ENCODE results near the gene AQP7.
A peak's percentile ranks its signal among the peaks of the same experiment; 100 is the strongest.

AQP7 gene

DNA sequence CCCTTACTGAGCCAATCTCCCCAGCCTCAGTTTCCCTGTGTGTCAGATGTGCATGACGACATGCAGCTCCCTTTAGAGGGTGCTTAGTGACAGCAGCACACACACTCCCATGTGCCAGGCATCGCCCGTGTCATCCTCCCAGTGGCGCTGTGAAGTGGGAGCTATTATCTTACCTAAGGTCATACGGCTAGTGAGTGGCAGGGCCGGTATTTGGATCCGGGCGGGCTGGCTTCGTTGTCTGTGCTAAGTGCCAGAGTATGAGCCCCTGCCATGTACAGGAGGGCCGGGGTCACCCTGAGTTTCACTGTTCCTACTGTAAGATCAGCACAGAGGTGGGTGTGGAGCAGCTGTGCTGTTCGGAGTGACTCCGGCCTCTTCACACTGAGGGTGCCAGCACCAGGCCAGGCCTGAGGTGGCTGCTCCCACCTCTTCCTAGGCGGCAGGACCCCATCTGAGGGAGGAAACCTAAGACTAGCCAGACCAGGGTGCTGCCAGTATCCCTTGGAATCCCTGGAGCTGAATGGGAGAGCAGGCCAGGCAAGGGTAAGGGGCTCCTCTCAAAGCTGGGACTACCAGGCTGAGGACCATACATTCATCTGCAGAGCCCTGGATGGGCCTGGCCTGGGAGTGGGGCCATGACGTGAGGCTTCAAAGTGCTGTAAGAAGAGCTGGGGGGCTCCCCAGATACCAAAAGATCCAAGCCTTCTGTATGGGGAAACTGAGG, 22.5 kb downstream of the AQP7 start:
- Histone ChIP-seq H3K36me3 (no peaks in the 10 kb centered on the region), H3K4me2 (no peak overlapping the region), H3K9ac (no peak overlapping the region), H3K4me1 (peaks cover 0 to 13% (median 11%) of the 10 kb centered on the region in 10 experiments; a peak in 13 of 20 replicates), H3K27me3 (no peaks in the 10 kb centered on the region), H3K4me3 (no peak overlapping the region), H4K20me1 (no peaks in the 10 kb centered on the region; a peak in 1 of 22 replicates), H3K9me3 (replicated peaks in 1 of 11) (no peaks in the 10 kb centered on the region), H3K27ac (no peak overlapping the region)
- no peak for TF ChIP-seq Cebpa-rat (IDR thresholded peaks at IDR 0.05)

DNA sequence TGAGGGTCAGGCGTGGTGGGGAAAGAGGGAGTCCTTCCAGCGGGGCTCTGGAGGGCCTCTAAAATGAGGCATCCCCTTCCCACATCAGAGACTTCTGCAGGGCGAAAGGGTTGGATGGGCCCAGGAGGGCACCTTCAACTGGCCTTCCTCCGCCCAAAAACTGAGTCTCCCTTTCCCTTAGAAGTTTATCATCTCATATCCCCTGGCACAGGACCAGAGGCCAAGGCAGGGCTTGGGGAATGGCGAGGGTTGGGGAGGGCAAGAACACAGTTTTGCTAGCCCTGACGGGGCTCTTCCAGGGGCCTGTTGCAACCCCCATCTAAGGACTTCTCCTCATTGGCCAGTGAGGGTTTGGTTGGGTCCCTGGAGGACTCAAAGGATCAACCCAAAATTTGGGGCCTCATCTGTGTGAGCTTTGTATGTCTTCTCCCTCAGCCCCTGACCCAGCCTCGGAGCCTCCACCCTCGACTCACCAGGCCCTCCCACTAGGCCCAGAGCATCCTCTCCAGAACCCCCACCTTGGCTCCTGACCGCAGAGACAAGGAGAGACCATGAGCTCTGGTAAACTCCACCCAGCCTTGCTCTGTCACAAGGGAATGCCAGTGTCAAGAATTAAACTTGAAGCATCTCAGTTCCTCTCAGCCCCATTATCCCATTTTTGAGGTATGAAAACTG, 24.1 kb downstream of the AQP7 start:
- no peak overlapping the region for H3K4me2 ChIP-seq
- no peaks in the 10 kb centered on the region for H3K9me3 ChIP-seq (replicated peaks in 1 of 11)
- peaks cover 0 to 15% (median 7%) of the 10 kb centered on the region in 11 experiments; a peak in 13 of 22 replicates for H3K36me3 ChIP-seq
- no peaks in the 10 kb centered on the region for H3K27me3 ChIP-seq
- peaks cover 0 to 10% (median 0%) of the 10 kb centered on the region in 10 experiments; a peak in 3 of 20 replicates for H3K4me1 ChIP-seq
- no peak for TF ChIP-seq Cebpa-rat (IDR thresholded peaks at IDR 0.05)
- H3K9ac ChIP-seq = 0 out of 22 replicates have a peak overlapping the region, but pooled peaks of 1 of the 11 experiments have one; percentile 3
- H3K4me3 ChIP-seq = no peak overlapping the region
- peaks cover 0 to 6% (median 0%) of the 10 kb centered on the region in 11 experiments; a peak in 2 of 22 replicates for H4K20me1 ChIP-seq
- H3K27ac ChIP-seq = no peak overlapping the region

GRCh38 chr9:33377089-33377715, 25.2 kb downstream of the AQP7 start:
- Histone ChIP-seq H3K4me3 (no peak overlapping the region), H3K27me3 (no peaks in the 10 kb centered on the region), H3K27ac (no peak overlapping the region), H3K36me3 (peaks cover under 1 to 26% (median 17%) of the 10 kb centered on the region in 11 experiments; a peak in 21 of 22 replicates), H3K9me3 (replicated peaks in 1 of 11) (no peaks in the 10 kb centered on the region), H4K20me1 (peaks cover 0 to 15% (median 0%) of the 10 kb centered on the region in 11 experiments; a peak in 2 of 22 replicates), H3K4me2 (no peak overlapping the region), H3K9ac (no peak overlapping the region), H3K4me1 (peaks cover 0 to 10% (median 0%) of the 10 kb centered on the region in 10 experiments; a peak in 3 of 20 replicates)
- no peak for TF ChIP-seq Cebpa-rat (IDR thresholded peaks at IDR 0.05)

DNA sequence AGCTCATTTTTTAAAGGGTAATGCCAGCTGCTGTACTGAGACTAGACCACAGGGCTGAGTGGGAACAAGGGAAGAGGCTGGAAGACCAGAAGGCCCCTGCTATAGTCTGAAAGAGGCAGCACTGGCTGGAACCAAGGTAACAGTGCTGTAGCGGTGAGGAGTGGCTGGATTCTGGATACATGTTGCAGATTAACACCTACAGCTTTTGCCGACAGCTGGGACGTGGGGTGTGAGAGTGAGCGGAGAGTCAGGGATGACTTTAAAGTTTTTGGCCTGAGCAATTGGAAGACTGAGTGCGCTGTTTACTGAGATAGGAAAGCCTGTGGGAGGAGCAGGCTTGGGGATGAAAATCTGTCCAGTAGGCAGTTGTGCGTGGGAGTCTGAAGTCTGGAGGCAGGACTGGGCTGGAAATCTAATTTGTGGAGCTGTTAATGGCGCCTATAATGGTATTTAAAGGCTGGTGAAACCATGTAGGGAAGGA, 26.5 kb downstream of the AQP7 start:
- Histone ChIP-seq H3K36me3 (peaks cover 13 to 39% (median 31%) of the 10 kb centered on the region in 11 experiments), H3K9ac (no peak overlapping the region), H3K4me2 (0 out of 22 replicates have a peak overlapping the region, but pooled peaks of 1 of the 11 experiments have one; percentile 0), H3K27ac (peak overlapping the region in 1 of 11 experiments; percentile 22; a peak in 1 of 22 replicates), H3K9me3 (replicated peaks in 1 of 11) (no peaks in the 10 kb centered on the region), H3K27me3 (no peaks in the 10 kb centered on the region), H4K20me1 (peaks cover 0 to 20% (median 0%) of the 10 kb centered on the region in 11 experiments; a peak in 2 of 22 replicates), H3K4me3 (no peak overlapping the region), H3K4me1 (peaks cover 0 to 10% (median 0%) of the 10 kb centered on the region in 10 experiments; a peak in 3 of 20 replicates)
- TF ChIP-seq Cebpa-rat (IDR thresholded peaks at IDR 0.05) = no peak

GRCh38 chr9:33375238-33375840, 27.0 kb downstream of the AQP7 start:
- H3K4me3 ChIP-seq = no peak overlapping the region
- TF ChIP-seq Cebpa-rat (IDR thresholded peaks at IDR 0.05) = no peak
- H3K4me1 ChIP-seq = peaks cover 0 to 10% (median 0%) of the 10 kb centered on the region in 10 experiments; a peak in 3 of 20 replicates
- peaks cover 19 to 44% (median 36%) of the 10 kb centered on the region in 11 experiments for H3K36me3 ChIP-seq
- no peaks in the 10 kb centered on the region for H3K9me3 ChIP-seq (replicated peaks in 1 of 11)
- peaks cover 0 to 20% (median 0%) of the 10 kb centered on the region in 11 experiments; a peak in 2 of 22 replicates for H4K20me1 ChIP-seq
- H3K9ac ChIP-seq = no peak overlapping the region
- no peak overlapping the region for H3K27ac ChIP-seq
- no peak overlapping the region for H3K4me2 ChIP-seq
- no peaks in the 10 kb centered on the region for H3K27me3 ChIP-seq

DNA sequence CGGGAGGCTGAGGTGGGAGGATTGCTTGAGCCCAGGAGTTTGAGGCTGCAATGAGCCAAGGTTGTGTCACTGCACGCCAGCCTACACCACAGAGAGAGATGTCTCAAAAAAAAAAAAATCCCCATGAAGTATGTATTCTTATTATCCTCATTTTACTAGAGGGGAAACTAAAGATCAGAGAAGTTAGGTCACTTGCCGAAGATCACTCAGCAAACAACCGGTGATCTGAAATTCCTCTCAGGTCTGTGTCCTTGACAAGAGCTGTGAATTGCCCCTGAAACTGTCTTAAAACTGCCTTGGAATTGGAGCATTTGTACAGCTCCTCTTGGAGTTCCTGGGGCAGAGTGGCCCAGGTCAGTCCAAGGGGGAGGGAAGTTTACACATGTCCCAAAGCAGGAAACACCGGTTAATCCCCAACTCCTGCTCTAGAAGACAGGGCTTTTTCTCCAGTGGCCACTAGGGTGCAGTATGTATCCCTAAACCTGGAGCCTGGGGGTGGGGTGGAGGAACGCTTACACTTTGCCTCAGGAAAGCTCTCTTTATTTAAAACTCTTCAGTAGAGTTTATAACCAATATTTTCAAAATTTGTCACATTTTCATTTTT, 27.6 kb downstream of the AQP7 start:
- Histone ChIP-seq H3K27me3 (no peaks in the 10 kb centered on the region), H3K4me2 (no peak overlapping the region)
- TF ChIP-seq Cebpa-rat (IDR thresholded peaks at IDR 0.05) = no peak

DNA sequence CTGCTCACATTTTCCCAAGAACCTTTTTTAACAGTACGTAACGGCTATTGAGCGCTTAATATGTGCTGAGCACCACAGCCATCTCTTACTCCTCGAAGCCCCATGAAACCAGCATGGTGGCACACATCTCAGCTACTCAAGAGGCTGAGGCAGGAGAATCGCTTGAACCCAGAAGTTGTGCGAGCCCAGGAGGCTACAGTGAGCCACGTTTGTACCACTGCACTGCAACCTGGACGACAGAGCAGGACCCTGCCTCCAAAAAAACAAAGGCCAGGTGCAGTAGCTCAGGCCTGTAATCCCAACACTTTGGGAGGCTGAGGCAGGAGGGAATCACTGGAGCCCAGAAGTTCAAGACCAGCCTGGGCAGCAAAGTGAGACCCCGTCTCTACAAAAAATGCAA, 28.2 kb downstream of the AQP7 start:
- peaks cover 30 to 56% (median 47%) of the 10 kb centered on the region in 11 experiments for H3K36me3 ChIP-seq
- H3K9me3 ChIP-seq (replicated peaks in 1 of 11) = no peaks in the 10 kb centered on the region
- no peak for TF ChIP-seq Cebpa-rat (IDR thresholded peaks at IDR 0.05)
- H3K4me3 ChIP-seq = no peak overlapping the region
- H3K27me3 ChIP-seq = no peaks in the 10 kb centered on the region
- peaks cover 0 to 20% (median 0%) of the 10 kb centered on the region in 11 experiments; a peak in 2 of 22 replicates for H4K20me1 ChIP-seq
- H3K4me1 ChIP-seq = peaks cover 0 to 10% (median 0%) of the 10 kb centered on the region in 10 experiments; a peak in 3 of 20 replicates
- no peak overlapping the region for H3K4me2 ChIP-seq
- H3K27ac ChIP-seq = no peak overlapping the region
- H3K9ac ChIP-seq = no peak overlapping the region

More for the DNA sequence above, 27.6 kb downstream of the AQP7 start:
- Histone ChIP-seq H3K4me3 (no peak overlapping the region), H3K27ac (no peak overlapping the region), H3K4me1 (peaks cover 0 to 10% (median 0%) of the 10 kb centered on the region in 10 experiments; a peak in 3 of 20 replicates), H3K9me3 (replicated peaks in 1 of 11) (no peaks in the 10 kb centered on the region), H3K36me3 (peaks cover 25 to 50% (median 42%) of the 10 kb centered on the region in 11 experiments), H4K20me1 (peaks cover 0 to 20% (median 0%) of the 10 kb centered on the region in 11 experiments; a peak in 2 of 22 replicates), H3K9ac (no peak overlapping the region)

DNA sequence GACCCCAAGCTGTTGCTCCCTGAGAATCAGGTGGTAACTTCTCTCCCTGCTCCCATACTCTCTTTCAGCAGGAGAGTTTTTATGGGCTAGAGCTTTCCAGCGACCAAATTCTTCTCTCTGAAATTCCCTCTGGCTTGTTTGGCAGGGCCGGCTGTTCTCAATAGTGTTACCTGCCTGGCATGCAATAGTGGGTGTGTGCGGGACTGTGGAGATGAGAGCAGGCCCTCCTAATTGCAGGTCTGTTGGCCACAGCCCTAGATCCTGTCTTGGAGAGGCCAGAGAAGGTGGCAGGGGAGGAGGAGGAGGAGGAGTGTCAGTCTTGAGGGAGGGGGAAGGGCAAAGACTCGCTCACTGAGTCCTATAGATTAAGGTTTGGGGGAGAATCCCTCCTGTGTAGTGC, 29.5 kb downstream of the AQP7 start:
- Histone ChIP-seq H3K4me2 (no peak overlapping the region), H3K27me3 (no peaks in the 10 kb centered on the region), H3K36me3 (peaks cover 43 to 69% (median 60%) of the 10 kb centered on the region in 11 experiments), H3K9me3 (replicated peaks in 1 of 11) (no peaks in the 10 kb centered on the region), H3K4me1 (peaks cover 0 to 10% (median 0%) of the 10 kb centered on the region in 10 experiments; a peak in 3 of 20 replicates), H3K4me3 (no peak overlapping the region), H4K20me1 (peaks cover 0 to 20% (median 0%) of the 10 kb centered on the region in 11 experiments; a peak in 2 of 22 replicates), H3K27ac (no peak overlapping the region), H3K9ac (no peak overlapping the region)
- no peak for TF ChIP-seq Cebpa-rat (IDR thresholded peaks at IDR 0.05)

Data from BLaER1 treated with 17β-estradiol and CSF1 and Interleukin-3, amounts not matched to agents 10 nM and 100 nM (cell line).